HG03460 (cell line): Measurements from ENCODE around the gene PTMS.
A peak's percentile ranks its signal among the peaks of the same experiment; 100 is the strongest.
"Not testable (repeated sequence)": the region's sequence is repeated elsewhere in the genome, so short reads cannot be mapped to it uniquely, and the experiment has no call there.

Experiments
- ATAC-seq: cut with Tn5 transposase; IDR thresholded peaks from one replicate; pipeline ENCODE4 v1.9.1; 2021; ENCODE audit not compliant: unreplicated experiment

PTMS gene, protein sequence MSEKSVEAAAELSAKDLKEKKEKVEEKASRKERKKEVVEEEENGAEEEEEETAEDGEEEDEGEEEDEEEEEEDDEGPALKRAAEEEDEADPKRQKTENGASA

DNA sequence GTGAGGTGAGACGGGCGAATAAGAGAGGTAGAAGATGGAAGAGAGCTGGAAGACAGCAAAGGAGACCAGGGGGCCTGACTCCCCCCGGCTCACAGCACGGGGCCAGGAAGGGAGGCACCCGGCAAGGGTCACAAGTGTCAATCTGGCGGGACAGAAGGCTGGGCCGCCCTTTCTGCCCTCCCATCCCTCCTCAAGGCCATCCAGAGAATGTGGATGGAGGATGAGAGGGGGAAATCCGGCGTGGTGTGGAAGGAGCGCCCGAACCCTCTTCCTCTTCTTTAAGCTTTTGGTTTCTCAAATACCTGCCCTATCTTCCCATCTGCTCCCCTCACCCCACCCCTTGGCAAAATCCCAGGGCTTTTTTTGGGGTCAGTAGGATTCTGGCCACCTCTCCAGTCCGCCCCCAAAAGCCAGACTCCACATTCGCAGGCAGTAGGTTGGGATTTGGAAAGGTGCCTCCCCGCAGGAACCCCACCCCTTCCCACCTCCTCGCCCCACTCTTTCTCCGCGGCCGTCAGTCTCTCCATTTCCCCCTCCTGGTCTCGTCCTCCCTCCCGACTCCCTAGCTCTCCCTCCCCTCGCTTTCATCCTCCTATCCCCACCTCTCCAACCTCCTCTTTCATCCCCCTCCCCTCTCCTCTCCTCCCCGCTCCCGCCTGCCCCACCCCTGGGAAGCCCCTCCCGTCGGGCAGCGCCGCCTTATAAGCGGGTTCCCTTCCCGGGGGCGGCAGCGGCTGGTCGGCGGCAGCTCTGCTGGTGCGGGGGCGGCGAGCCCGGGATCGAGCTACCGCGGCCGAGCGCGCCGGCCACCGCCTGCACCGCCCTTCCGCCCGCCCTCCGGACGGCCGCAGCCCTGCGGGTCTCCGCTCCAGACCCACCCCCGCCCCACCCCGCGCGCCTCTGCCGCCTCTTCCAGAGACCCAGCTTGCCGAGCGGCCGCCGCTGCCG, at the start of gene PTMS:
Gene PTMS (plus strand): TSS at position 730 of the 948 bp plus-strand sequence. CDS start 343 bp downstream, outside the sequence.
- ATAC-seq, result peak; percentile 12

DNA sequence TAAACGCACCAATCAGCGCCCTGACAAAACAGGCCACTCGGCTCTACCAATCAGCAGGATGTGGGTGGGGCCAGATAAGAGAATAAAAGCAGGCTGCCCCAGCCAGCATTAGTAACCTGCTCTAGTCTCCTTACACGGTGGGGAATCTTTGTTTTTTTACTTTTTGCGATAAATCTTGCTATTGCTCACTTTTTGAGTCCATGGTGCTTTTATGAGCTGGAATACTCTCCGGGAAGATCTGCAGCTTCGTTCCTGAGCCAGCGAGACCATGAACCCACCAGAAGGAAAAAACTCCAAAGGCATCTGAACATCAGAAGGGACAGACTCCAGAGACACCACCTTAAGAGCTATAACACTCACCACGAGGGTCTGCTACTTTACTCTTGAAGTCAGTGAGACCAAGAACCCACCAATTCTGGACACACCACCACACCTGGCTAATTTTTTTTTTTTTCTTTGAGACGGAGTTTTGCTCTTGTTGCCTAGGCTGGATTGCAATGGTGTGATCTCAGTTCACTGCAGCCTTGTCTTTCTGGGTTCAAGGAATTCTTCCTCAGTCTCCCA, 49.2 kb upstream of the PTMS start:
- ATAC-seq, result no peak

DNA sequence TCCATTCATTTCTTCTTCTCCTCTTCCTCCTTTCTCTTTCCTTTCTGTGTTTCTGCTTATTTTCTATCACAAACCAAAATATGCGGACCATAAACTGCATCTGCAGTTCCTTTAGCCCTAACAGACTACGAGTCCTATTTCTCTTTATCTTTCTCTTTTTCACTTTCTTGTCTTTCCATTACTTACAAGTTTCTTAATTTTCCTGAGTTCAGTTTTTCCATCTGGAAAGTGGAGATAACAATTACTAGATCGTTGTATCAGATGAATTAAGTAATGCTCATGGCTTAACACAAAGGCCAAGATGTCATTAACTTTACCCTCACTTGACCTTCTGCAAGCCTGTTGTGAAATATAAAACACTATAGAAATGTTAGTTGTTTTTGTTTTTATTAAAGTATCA, 43.3 kb upstream of the PTMS start:
- no peak for ATAC-seq

DNA sequence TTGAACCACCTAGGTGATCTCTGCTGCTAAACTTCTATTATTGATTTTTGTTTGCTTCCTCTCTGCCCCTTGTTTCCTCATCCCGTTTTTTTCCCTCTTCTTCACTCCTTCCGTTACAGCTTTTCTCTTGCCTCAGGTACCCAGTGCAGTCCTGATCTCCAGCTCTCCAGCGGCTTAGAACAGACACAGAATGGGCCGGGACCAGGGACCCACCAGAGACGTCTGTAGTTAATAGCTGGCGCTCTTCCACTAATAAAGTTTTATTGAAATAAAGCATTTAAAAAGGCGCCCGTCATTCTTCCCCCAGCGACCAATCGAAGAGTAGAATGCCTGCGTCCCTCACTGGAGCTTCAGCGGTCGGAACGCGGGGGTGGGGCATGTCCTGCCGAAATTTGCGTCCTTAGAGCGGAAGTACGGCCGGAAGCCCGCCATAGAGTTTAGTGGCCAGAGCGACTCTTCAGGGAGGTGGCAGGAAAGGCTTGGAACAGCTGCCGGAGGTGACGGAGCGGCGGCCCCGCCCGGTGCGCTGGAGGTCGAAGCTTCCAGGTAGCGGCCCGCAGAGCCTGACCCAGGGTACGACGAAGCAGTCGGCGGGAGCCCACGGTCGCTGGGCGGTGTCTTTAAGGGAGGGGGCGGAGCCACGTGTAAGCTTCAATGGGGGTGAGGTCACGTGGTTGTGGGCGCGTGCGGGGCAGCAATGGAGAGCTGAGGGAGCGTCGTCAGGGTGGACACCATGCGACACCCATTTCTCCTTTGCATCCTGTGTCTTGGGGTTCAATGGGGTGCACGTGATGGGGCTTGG, 42.4 kb upstream of the PTMS start, which contains the start of gene COPS7A:
Gene COPS7A (plus strand): TSS at position 440 of the 802 bp plus-strand sequence. CDS start 611 bp downstream, outside the sequence.
- peak; percentile 87 for ATAC-seq

DNA sequence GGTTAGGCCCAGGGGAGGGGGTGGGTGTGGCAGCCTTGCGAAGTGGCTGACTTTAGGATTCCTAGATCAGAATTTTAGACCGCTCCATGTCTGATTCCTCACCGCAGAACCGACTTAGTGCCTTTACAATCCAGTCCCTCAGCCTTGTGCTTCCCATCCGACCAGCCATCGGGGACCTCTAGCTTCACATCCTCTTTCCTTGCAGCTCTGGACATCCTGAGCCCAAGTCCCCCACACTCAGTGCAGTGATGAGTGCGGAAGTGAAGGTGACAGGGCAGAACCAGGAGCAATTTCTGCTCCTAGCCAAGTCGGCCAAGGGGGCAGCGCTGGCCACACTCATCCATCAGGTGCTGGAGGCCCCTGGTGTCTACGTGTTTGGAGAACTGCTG, 41.8 kb upstream of the PTMS start:
- peak; percentile 34 for ATAC-seq

DNA sequence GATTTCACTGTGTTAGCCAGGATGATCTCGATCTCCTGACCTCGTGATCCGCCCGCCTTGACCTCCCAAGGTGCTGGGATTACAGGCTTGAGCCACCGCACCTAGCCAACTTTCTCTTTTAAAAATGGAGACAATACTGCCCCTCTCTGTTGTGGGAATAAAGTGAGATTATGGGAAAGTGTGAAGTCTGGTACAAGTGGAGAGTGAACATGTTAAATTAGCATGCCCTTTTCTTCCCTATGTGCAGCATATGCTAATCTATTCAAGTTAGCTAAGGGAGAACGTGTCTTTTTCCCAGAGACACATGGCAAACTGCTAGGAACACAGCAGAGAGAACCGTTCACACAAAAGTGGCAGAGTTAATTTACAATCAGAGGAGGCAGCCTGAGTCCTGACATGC, 40.8 kb upstream of the PTMS start:
- no peak for ATAC-seq

DNA sequence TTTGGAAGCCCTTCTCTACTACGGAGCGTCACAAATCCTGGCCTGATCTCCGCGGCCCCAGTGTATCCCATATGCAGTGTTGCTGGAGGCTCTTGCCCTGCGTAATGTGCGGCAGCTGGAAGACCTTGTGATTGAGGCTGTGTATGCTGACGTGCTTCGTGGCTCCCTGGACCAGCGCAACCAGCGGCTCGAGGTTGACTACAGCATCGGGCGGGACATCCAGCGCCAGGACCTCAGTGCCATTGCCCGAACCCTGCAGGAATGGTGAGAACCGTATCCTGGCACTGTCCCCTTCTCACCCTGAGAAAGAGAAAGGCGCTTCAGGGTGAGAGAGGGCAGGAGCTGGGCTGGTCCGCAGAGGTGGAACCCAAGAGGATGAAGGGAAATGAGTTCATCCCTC, 37.0 kb upstream of the PTMS start:
- ATAC-seq, result no peak

DNA sequence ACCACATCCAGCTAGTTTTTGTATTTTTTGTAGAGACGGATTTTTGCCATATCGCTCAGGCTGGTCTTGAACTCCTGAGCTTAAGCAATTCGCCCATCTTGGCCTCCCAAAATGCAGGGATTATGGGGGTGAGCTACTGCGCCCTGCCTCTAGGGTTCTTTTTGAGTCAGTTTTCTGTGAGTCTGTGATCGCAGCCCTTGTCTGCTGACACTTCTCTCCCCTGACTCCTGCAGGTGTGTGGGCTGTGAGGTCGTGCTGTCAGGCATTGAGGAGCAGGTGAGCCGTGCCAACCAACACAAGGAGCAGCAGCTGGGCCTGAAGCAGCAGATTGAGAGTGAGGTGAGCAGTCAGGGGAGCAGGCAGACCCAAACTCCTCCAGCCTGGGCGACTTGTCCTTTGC, 36.0 kb upstream of the PTMS start:
- ATAC-seq, result no peak

DNA sequence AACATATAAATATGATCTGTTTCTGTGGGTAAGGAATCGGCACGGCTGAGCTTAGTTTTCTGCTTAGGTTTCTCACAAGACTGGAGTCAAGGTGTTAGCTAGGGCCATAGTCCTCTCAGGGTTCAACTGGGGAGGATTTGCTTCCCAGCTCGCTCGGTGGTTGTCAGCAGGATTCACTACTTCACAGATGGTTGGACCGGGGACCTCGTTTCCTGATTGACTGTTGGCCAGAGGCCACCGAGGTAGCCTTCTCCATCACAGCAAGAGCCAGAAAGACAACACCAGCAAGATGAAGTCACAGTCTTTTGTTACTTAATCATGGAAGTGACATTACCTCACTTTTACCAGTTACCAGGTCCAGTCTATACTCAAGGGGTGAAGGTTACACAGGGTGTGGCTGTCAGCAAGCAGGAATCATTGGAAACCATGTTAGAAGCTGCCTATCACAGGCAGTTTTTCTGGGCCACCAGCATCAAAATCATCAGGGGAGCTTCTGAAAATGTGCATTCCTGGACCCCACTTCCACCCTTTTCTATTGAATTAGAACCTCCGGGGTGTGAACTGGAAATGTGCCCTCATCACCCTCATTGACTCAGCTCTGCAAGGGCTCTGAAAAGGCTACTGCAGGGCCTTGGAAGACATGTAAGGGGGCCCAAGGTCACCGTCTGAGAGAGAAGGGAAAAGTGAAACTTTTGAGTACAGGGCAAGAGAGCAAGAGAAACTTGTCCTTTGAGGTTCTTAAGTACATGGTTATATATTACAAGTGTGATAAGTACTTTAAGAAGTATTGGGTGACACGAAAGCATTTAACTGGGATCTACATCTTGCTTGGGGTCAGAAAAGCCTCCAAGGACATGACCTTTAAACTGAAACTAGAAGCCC, 31.4 kb upstream of the PTMS start:
- no peak for ATAC-seq

DNA sequence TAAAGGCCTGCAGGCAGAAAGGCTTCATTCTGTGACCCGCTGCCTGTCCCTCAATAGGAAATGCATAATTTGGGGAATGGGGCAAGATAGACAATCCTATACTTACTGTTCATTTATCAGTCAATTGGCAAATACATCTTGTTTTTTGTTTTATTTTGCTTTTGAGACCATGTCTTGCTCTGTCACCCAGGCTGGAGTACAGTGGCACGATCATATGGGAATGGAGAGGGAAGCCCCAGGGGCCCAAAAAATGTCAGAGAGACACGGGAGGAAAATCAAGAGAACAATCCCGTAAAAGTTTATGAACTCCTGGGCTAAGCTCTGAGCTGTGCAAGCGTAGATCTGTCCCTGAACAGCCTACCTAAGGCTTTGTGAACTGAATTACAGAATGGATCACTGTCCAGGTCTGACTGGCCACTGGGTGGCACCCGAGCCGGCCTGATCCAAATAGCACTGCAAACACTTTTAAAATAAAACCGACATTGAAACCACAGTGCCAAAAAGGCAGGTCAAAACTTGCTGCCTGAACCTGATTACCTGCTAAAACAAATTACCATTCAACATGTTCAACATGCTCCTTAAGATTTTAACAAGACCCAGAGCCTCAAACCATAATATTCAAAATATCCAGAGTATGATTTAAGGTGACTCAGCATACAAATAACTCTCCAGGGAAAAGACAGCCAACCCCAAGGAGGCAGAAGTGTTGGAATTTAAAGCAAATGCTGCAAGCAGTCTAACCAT, 30.5 kb upstream of the PTMS start:
- no peak for ATAC-seq

DNA sequence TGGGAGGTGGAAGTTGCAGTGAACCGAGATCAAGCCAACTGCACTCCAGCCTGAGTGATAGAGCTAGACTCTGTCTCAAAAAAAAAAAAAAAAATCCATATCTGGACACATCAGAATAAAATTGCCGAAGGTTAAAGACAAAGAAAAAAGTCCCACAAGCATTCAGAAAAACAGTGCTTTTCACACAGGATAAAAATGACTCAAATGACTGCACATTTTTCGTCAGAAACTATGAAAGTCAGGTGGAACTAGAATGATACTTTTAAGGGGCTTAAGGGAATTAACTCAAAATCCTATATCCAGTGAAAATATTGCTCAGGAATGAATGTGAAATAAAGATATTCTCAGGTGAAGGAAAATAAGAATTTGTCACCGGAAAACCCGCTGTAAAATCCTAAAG, 29.4 kb upstream of the PTMS start:
- no peak for ATAC-seq

DNA sequence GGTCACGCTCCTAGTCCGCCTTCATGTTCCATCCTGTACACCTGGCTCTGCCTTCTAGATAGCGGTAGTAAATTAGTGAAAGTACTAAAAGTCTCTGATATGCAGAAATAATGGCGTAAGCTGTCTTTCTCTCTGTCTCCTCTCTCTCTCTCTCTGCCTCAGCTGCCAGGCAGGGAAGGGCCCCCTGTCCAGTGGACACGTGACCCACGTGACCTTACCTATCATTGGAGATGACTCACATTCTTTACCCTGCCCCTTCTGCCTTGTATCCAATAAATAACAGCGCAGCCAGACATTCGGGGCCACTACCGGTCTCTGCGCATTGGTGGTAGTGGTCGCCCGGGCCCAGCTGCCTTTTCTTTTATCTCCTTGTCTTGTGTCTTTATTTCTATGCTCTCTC, 24.1 kb upstream of the PTMS start:
- not testable (repeated sequence) for ATAC-seq

DNA sequence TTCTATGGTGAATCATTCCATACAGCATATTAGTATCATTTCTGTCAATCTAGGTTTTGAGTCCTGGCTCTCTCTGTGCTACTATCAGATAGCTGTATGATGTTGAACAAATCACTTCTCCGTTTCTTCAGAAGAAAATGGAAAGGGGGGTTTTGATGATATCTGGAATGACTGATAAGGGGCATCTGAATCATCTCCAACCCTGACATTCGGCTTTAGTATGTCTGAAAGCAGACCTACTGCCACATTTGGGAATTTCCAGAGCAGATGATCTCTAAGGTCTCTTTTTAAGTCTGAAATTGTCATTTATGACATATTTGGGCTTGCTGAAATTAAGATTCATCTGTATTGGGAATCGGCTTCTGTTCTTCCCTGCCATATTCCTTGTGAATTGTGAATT, 23.3 kb upstream of the PTMS start:
- no peak for ATAC-seq

DNA sequence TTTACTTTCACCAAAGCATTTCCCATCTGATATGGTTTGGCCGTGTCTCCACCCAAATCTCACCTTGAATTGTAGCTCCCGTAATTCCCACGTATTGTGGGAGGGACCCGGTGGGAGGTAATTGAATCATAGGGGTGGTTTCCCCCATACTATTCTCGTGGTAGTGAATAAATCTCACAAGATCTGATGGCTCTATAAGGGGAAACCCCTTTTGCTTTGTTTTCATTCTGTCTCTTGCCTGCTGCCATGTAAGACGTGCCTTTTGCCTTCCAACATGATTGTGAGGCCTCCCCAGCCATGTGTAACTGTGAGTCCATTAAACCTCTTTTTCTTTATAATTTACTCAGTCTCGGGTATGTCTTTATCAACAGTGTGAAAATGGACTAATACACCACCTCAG, 22.9 kb upstream of the PTMS start:
- not testable (repeated sequence) for ATAC-seq

DNA sequence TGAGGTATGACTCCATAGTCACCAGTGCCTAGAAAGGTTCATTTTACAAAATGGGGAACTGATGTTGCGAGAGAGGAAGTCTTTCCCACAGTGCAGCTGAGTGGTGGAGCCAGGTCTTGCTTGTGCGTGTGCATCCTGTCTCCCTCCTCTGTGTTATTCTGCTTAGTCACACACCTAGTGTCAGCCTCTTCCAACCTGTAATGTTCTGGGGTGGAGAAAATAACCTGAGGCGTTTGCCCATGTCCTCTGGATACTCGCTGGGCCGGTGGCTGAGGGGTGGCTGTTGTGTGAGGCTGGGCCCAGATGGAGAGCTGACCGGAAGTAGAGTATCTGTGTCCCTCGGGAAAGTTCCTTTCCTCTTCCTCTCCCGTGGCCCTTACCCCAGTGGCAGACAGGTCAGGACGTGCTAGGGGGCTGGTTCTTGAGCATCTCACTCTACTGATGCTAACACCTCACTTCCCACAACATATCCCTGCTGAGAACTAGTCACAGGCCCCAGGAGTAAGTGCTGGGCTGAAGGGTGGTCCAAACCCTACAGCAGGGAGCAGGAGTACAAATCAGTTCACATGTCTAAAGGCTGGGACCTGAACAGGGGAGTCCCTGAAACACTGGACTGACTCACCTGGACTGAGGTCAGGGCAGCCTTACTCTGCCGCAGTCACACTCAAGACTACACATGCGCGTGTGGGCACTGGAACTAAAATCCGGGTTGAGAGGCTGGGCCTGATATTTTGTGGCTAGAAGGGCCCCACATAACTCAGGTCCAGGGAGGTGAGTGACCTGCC, 20.2 kb upstream of the PTMS start:
- ATAC-seq, result no peak

DNA sequence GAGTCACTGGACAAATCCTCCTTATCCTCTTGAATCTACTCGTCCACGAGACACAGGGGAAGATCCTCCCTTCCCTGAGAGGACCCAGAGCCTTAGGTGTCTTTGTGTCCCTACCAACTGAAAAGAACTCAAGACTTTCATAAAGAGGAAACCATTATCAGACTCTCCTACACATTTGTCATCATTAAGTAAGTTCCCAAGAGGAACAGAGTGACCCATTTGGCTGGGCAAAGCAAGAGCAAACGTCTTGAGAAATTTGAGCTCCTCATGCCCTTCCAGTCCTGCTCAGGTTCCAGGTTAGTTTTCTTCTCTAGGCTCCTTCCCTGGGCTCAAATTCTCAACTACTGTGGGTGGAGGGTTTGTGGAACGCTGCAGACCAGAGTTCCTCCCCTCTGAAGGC, 18.9 kb upstream of the PTMS start:
- no peak for ATAC-seq

DNA sequence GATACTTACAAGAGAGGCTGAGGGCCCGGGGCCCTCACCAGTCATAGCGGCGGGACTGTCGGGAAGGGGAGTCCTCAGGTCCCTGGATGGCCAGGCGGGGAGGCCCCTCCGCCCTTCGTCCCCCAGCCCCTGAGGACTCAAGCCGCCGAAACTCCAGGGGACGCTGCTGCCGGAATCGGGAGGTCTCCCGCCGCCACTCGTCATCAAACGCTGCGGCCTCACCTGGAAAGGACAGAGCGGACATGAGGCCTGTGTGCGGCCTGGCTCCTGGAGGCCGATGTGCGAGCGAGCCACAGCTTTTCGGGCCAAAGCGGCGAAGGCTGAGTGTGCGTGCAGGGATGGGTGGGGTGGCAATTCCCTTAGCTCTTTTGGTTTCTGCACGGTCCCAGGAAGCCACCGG, 17.4 kb upstream of the PTMS start:
- ATAC-seq, result no peak

DNA sequence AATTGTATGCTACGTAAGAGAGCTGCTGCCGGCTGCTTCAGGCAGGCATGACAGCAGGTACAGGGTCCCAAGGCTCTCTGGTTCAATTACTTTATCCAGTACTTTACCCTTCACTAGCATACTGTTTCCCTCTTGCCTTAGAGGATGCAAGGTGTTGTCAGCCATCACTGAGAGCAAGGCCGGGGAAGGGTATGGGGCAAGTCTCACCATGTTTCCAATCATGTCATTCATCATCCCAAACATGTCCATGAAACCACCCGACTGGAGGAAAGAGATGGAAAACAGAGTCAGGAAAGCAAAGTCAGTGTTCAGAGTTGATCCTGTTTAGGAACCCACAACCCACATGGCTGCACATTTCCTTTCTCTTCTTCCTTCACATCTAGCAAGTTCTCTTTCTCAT, 15.7 kb upstream of the PTMS start:
- no peak for ATAC-seq

DNA sequence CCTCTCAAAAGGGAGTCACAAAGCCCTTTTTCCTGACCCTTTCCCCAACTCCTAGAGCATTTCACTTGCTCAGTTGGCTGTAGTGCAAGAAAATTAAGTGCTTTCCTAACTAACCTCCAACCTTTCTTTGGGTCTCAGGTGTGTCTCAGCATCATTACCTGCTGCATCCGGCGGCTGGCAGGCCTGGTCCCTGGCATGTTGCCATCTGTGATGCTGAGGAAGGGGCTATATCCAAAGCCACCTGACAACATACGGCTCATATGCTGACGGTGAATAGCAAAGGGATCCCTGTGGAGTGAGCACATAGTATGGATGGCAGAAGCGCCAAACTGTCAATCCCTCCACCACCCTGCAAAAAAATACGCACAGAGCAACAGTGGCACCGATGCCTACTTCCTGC, 14.4 kb upstream of the PTMS start:
- ATAC-seq, result no peak
